HepG2 (cell line): ENCODE results near the gene MYL6B. TPM values are rescaled to one million over a fixed set of nuclear protein-coding genes. Genes with fewer than 3 reads are reported as not detected.

ENCODE experiments used
- CERS6 ChIP-seq: sonication (generic); formaldehyde crosslinking; IDR thresholded peaks from 2 replicates; pipeline ENCODE4 v1.5.0; 2020; ENCODE audit warnings: missing genetic modification reagents
- HOMEZ ChIP-seq: IDR thresholded peaks from 2 replicates; pipeline ENCODE4 v1.6.1; 2016; ENCODE audit warnings: low read depth
- JDP2 ChIP-seq: sonication (generic); formaldehyde crosslinking; IDR thresholded peaks from 2 replicates; pipeline ENCODE4 v1.8.1; 2022; ENCODE audit warnings: missing genetic modification reagents, borderline replicate concordance
- NFRKB ChIP-seq: fragments of 450-650 bp; IDR thresholded peaks from 2 replicates; pipeline ENCODE4 v1.6.1; 2017
- NKX3-1 ChIP-seq: sonication (generic); formaldehyde crosslinking; IDR thresholded peaks from 2 replicates; pipeline ENCODE4 v1.5.0; 2020; ENCODE audit warnings: missing genetic modification reagents
- PAX8 ChIP-seq: sonication (generic); formaldehyde crosslinking; IDR thresholded peaks from 2 replicates; pipeline ENCODE4 v1.8.0; 2022; ENCODE audit warnings: mild to moderate bottlenecking, missing genetic modification reagents, borderline replicate concordance
- PCBP2 ChIP-seq: fragments of 200-400 bp; formaldehyde crosslinking; optimal IDR thresholded peaks from 2 replicates; pipeline ENCODE3; 2018; ENCODE audit warnings: low read length, low read depth; ENCODE audit not compliant: poor library complexity, severe bottlenecking
- PPARG ChIP-seq: conservative IDR thresholded peaks from 2 replicates; pipeline ENCODE4 v1.6.1; 2016; ENCODE audit warnings: missing biosample characterization, missing genetic modification reagents
- RBFOX2 ChIP-seq: fragments of 200-400 bp; formaldehyde crosslinking; IDR thresholded peaks from 2 replicates; pipeline ENCODE4 v1.6.1; 2017; ENCODE audit warnings: low read depth, mild to moderate bottlenecking, low read length
- RNF2 ChIP-seq: fragments of 450-650 bp; conservative IDR thresholded peaks from 2 replicates; pipeline ENCODE4 v1.6.1; 2016; ENCODE audit warnings: low read depth
- SMARCE1 ChIP-seq: fragments of 450-650 bp; IDR thresholded peaks from 2 replicates; pipeline ENCODE4 v1.6.1; 2017; ENCODE audit warnings: borderline replicate concordance
- SPEN ChIP-seq: sonication (generic); formaldehyde crosslinking; IDR thresholded peaks from 2 replicates; pipeline ENCODE4 v1.5.1; 2020; ENCODE audit warnings: low read depth, mild to moderate bottlenecking, missing genetic modification reagents
- SRF ChIP-seq: IDR thresholded peaks from 2 replicates; pipeline ENCODE4 v1.6.1; 2011; ENCODE audit warnings: mild to moderate bottlenecking, low read depth, low read length, moderate library complexity
- TMF1 ChIP-seq: sonication (generic); formaldehyde crosslinking; IDR thresholded peaks from 2 replicates; pipeline ENCODE4 v1.8.1; 2022; ENCODE audit warnings: low read depth, missing genetic modification reagents
- USF2 ChIP-seq, 2 experiments: sonication (generic) in 1 of 2; formaldehyde crosslinking in 1 of 2; IDR thresholded peaks; 2 replicates each; pipeline versions ENCODE4 v1.5.1 to v1.6.1; 2011 to 2020; ENCODE audit warnings: borderline replicate concordance in 1 of 2, low read depth in 1 of 2, low read length in 1 of 2, mild to moderate bottlenecking in 1 of 2, missing genetic modification reagents in 1 of 2, moderate library complexity in 1 of 2
- ZBTB49 ChIP-seq: sonication (generic); formaldehyde crosslinking; IDR thresholded peaks from 2 replicates; pipeline ENCODE4 v1.4.0; 2020; ENCODE audit warnings: missing genetic modification reagents, borderline replicate concordance
- ZMAT5 ChIP-seq: sonication (generic); formaldehyde crosslinking; IDR thresholded peaks from 2 replicates; pipeline ENCODE4 v1.5.0; 2020; ENCODE audit warnings: mild to moderate bottlenecking, low read depth, missing genetic modification reagents, borderline replicate concordance
- ZNF136 ChIP-seq: sonication (generic); formaldehyde crosslinking; IDR thresholded peaks from 2 replicates; pipeline ENCODE4 v1.8.1; 2022; ENCODE audit warnings: low read depth, mild to moderate bottlenecking, moderate library complexity, missing genetic modification reagents
- ZNF224 ChIP-seq: sonication (generic); formaldehyde crosslinking; IDR thresholded peaks from 2 replicates; pipeline ENCODE4 v1.5.0; 2020; ENCODE audit warnings: mild to moderate bottlenecking, missing genetic modification reagents
- ZNF331 ChIP-seq: sonication (generic); formaldehyde crosslinking; IDR thresholded peaks from 2 replicates; pipeline ENCODE4 v1.4.0; 2020; ENCODE audit warnings: missing genetic modification reagents
- ZNF580 ChIP-seq: IDR thresholded peaks from 2 replicates; pipeline ENCODE4 v1.6.1; 2016; ENCODE audit warnings: low read depth, borderline replicate concordance
- polyA plus RNA-seq, 8 experiments: library from polyadenylated mRNA; depleted of rRNA in 3 of 8; stranded (reverse) in 7 of 8; unstranded in 1 of 8; fragments of >200 nt; fragmentation: Illumina TruSeq in 4 of 8; extraction: Trizol in 4 of 8; gene quantifications; 2 replicates each; pipeline versions ENCODE4 v1.2.1 to v1.2.3, GENCODE V29; 2011 to 2016; ENCODE audit warnings: low read depth in 4 of 8, missing spikeins in 1 of 8, mixed read lengths in 1 of 8; ENCODE audit not compliant: insufficient read depth in 1 of 8
- total RNA-seq, 5 experiments: library from RNA; depleted of rRNA; stranded (reverse); fragments of >200 nt; fragmentation: Illumina TruSeq; extraction: Trizol; gene quantifications; 2 replicates each; pipeline ENCODE4 v1.2.3, GENCODE V29; 2016; ENCODE audit warnings: low read depth in 1 of 5

Gene MYL6B
- total and polyA plus RNA-seq, 2 of the 13 experiments (the other 11 are each of a cell fraction or from before 2014, with no cell fraction given): 75.7 to 88.7 TPM

GRCh38 chr12:56127888-56128669, 24.3 kb upstream of the MYL6B start, which contains the start of gene ESYT1 (continued):
- TF ChIP-seq USF2 (IDR thresholded peaks at IDR 0.05; ENCODE audit: low read depth, low read length) (peak; percentile 51), USF2 (CRISPR knock-in tag; IDR thresholded peaks at IDR 0.05; ENCODE audit: borderline replicate concordance) (peak; percentile 72), RBFOX2 (peak; percentile 72), ZMAT5 (CRISPR knock-in tag) (no peak), PPARG (CRISPR knock-in tag) (0 out of 2 replicates have a peak, but pooled peaks have one; percentile 36), ZBTB49 (CRISPR knock-in tag) (no peak), ZNF580 (CRISPR knock-in tag) (no peak), ZNF331 (CRISPR knock-in tag) (0 out of 2 replicates have a peak, but pooled peaks have one; percentile 16), PAX8 (CRISPR knock-in tag) (no peak), NFRKB (no peak), ZNF224 (CRISPR knock-in tag) (no peak), SRF (no peak), PCBP2 (no peak), ZNF136 (CRISPR knock-in tag) (no peak), CERS6 (CRISPR knock-in tag) (no peak), TMF1 (CRISPR knock-in tag) (no peak), SPEN (CRISPR knock-in tag) (no peak), NKX3-1 (CRISPR knock-in tag) (no peak; the same call in 1 of the 2 replicates), JDP2 (CRISPR knock-in tag) (no peak), RNF2 (no peak), SMARCE1 (no peak), HOMEZ (CRISPR knock-in tag) (no peak)
